GM13976 (cell line): ENCODE data around the gene CADM2.

ENCODE experiments used
- DNase-seq: peaks from one replicate; pipeline ENCODE4 v3.0.0; 2012; ENCODE audit warnings: low spot score
- in situ Hi-C: fragments of 300-500 bp; cut with MboI; formaldehyde crosslinking; loops from one replicate; pipeline ENCODE4 v1.12.0; 2022; ENCODE audit warnings: low sequenced_read_pairs, mixed read lengths, inconsistent platforms; ENCODE audit not compliant: unreplicated experiment
- TF ChIP-seq, protein P1 (sequence below): IDR thresholded peaks from 2 replicates; pipeline ENCODE4 v1.5.1; 2012; ENCODE audit warnings: borderline replicate concordance, mild to moderate bottlenecking; ENCODE audit not compliant: insufficient read depth; ENCODE audit errors: extremely low read depth, missing control alignments, control extremely low read depth

CADM2 gene

GRCh38 chr3:85304360-85304964, 345.7 kb downstream of the CADM2 start:
- no peak for DNase-seq
- TF ChIP-seq, protein P1, sequence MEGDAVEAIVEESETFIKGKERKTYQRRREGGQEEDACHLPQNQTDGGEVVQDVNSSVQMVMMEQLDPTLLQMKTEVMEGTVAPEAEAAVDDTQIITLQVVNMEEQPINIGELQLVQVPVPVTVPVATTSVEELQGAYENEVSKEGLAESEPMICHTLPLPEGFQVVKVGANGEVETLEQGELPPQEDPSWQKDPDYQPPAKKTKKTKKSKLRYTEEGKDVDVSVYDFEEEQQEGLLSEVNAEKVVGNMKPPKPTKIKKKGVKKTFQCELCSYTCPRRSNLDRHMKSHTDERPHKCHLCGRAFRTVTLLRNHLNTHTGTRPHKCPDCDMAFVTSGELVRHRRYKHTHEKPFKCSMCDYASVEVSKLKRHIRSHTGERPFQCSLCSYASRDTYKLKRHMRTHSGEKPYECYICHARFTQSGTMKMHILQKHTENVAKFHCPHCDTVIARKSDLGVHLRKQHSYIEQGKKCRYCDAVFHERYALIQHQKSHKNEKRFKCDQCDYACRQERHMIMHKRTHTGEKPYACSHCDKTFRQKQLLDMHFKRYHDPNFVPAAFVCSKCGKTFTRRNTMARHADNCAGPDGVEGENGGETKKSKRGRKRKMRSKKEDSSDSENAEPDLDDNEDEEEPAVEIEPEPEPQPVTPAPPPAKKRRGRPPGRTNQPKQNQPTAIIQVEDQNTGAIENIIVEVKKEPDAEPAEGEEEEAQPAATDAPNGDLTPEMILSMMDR, result no peak
- in situ Hi-C loops, result no loop called here

DNA sequence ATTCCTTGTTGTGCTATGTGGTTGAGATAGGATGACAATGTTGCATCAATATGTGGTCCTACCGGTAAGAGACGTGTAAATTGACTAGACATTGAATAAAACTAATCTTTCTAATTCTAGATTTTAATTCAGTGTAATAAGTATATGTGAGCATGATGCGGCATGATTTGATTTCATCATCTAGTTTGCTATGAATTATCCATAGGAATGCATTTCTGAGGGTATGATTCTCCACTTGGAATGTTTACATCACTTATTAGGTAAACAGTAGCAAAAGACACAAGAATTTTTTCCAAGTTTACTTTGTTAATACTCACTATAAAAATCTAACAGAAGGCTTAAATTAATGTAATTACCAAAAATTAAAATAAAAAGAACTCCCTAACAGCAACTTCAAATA, 353.5 kb downstream of the CADM2 start:
- in situ Hi-C loops, result no loop called here
- TF ChIP-seq, protein P1, result no peak
- no peak for DNase-seq

DNA sequence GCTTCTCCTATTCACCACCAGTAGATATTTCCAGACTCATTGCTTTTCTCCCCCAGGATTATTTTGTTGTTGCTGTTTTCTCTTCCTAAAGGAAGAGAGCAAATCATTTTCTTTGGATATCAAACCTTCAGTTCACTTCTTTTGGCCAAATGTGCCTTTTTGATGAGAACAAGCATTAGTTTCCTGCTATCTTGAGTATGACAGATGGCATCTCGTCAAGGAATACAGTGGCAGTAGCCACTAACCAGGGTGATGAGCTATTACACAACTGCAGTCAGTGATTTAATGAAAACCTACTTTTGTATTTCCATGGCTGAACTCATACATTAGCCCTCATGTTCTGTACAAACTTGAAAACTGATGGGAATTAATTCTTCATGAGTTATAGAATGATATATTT, 354.6 kb downstream of the CADM2 start:
- in situ Hi-C loops, result no loop called here
- TF ChIP-seq, protein P1, result no peak
- DNase-seq, result no peak

- no peak for DNase-seq
- TF ChIP-seq, protein P1, result no peak
- in situ Hi-C loops, result no loop called here
These were observed 357.5 kb downstream of the CADM2 start for GRCh38 chr3:85316252-85316651.

GRCh38 chr3:85321892-85322291, 363.1 kb downstream of the CADM2 start:
- in situ Hi-C loops, result no loop called here
- TF ChIP-seq, protein P1, result no peak
- no peak for DNase-seq

DNA sequence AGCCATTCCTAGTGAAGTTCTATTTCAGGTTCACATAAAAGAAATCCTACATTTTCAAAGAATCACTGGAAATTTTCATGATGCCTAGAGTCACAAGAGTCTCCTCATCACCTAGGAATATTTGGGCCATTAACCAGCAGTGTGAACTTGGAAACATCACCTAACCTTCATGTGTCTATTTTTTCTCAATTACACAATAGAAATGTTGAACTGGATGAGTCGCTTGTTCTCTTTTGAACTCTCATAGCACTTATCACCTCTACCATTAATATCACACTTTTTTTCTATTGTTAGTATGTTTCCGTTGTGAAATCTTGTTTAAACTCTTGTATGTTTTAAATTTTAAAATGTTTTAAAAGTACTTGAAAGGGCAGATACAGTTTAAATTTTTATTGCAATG, 371.3 kb downstream of the CADM2 start:
- TF ChIP-seq, protein P1, result no peak
- no peak for DNase-seq
- in situ Hi-C loops, result no loop called here
